Left hindlimb (tissue), 1 donor: ENCODE measurements around the gene DUS2.

Experiments used
- DNase-seq: peaks from one replicate; pipeline ENCODE4 v3.0.0-alpha.2; 2018

DUS2 gene

GRCh38 chr16:68047987-68048386 is 24.9 kb downstream of the DUS2 start:
- no peak for DNase-seq

GRCh38 chr16:68049449-68049848 is 26.4 kb downstream of the DUS2 start:
- no peak for DNase-seq

- DNase-seq, result no peak
Measured at GRCh38 chr16:68055395-68055794, 32.3 kb downstream of the DUS2 start.

GRCh38 chr16:68059804-68060203 is 36.7 kb downstream of the DUS2 start:
- no peak for DNase-seq

GRCh38 chr16:68061396-68061795 is 38.3 kb downstream of the DUS2 start:
- no peak for DNase-seq

GRCh38 chr16:68062910-68063393 is 39.9 kb downstream of the DUS2 start:
- DNase-seq, result no peak

- no peak for DNase-seq
Measured at GRCh38 chr16:68064791-68065365, 41.8 kb downstream of the DUS2 start.

GRCh38 chr16:68065716-68066305 is 42.7 kb downstream of the DUS2 start:
- DNase-seq, result no peak

GRCh38 chr16:68066763-68067162 is 43.7 kb downstream of the DUS2 start:
- DNase-seq, result no peak

GRCh38 chr16:68068926-68069325 is 45.8 kb downstream of the DUS2 start:
- no peak for DNase-seq

GRCh38 chr16:68069511-68070248 is 46.6 kb downstream of the DUS2 start:
- peak; percentile 67 for DNase-seq

GRCh38 chr16:68070249-68070730 is 47.2 kb downstream of the DUS2 start:
- DNase-seq, result no peak

- DNase-seq, result no peak
Measured at GRCh38 chr16:68070806-68071517, 47.9 kb downstream of the DUS2 start.

GRCh38 chr16:68071518-68071901 is 48.4 kb downstream of the DUS2 start:
- DNase-seq, result no peak

- no peak for DNase-seq
Measured at GRCh38 chr16:68072038-68072695, 49.1 kb downstream of the DUS2 start.

- DNase-seq, result no peak
Measured at GRCh38 chr16:68073902-68074760, 51.0 kb downstream of the DUS2 start.

- no peak for DNase-seq
Measured at GRCh38 chr16:68074850-68075555, 51.9 kb downstream of the DUS2 start.

GRCh38 chr16:68075980-68076379 is 52.9 kb downstream of the DUS2 start:
- DNase-seq, result no peak

GRCh38 chr16:68076560-68076959 is 53.5 kb downstream of the DUS2 start:
- DNase-seq, result no peak

GRCh38 chr16:68077866-68078700 is 55.0 kb downstream of the DUS2 start:
- DNase-seq, result no peak
